ENCODE data around the gene DNAJC10. TPM values are rescaled to one million over a fixed set of nuclear protein-coding genes. Genes with fewer than 3 reads are reported as not detected.

The DNAJC10 gene
- total and polyA plus RNA-seq, 4 experiments from 2014 or later = 52.2 to 62.4 (median 56.9) TPM

DNA sequence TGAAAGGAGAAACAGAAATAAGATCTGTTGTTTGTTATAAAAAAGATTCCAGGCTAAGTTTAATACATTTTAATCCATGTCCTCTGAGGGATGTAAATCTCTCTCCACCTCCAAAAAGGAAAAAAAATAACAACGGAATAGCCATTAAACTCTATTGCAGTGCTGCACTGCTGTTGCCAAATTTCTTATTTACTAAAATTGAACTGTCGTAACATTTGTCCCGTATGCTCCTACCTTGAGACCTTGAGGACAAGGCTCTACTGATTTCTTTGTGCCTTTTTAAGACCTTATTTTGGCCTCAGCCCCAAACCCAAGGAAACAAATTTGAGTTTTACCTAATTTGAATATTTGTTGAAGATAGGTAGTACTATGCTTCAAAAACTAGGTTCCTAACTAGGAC lies 94.0 kb downstream of the DNAJC10 start:
- Mint-ChIP-seq H3K4me1 (no peaks in the 10 kb centered on the region), H3K9me3 (no peaks in the 10 kb centered on the region), H3K27ac (no peak overlapping the region), H3K36me3 (no peaks in the 10 kb centered on the region), H3K4me3 (no peak overlapping the region), H3K27me3 (peaks cover 2 to 5% of the 10 kb centered on the region in 2 donors)
- Histone ChIP-seq H3K27me3 (ENCODE audit: insufficient read depth, low read length) (no peaks in the 10 kb centered on the region), H3K36me3 (ENCODE audit: insufficient read depth, low read length) (no peaks in the 10 kb centered on the region), H3K4me1 (ENCODE audit: insufficient read depth, low read length) (no peaks in the 10 kb centered on the region), H3K9me3 (ENCODE audit: control insufficient read depth in 1 of 2, low read length in 2 of 2) (no peaks in the 10 kb centered on the region), H3K27ac (ENCODE audit: low read depth, low read length) (no peak overlapping the region), H3K4me3 (ENCODE audit: low read length in 2 of 2) (no peak overlapping the region)
- intact Hi-C loops (cut with micrococcal nuclease) = no loop called here
- ChIA-PET CTCF (ENCODE audit: partially characterized antibody) (no interaction called here), POLR2A (ENCODE audit: partially characterized antibody) (interaction anchor here (0.5 kb wide), 1 partner anchor 8 kb away, joined by 3 read pairs; no protein-coding TSS in a partner anchor)
- DNase-seq = no peak

DNA sequence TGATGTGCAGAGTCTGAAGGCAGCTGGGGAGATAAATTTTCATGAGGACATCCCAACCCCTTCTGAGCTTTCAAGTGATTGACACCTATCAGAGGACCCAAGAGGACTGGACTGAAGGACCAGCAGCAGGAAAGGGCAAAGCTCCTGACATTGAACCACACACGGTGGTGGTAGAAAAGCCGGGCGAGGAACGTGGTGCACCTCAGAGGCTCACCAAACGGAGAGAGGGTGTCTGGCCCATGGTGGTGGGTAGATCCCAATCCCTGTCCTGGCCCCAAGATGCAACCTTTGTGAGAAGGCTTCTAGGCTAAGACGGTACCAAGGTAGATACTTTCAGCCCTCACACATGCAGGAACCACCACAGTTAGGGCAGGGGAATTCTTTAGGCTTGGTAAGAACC lies 98.3 kb downstream of the DNAJC10 start:
- Histone ChIP-seq H3K9me3 (ENCODE audit: control insufficient read depth in 1 of 2, low read length in 2 of 2) (no peaks in the 10 kb centered on the region), H3K4me3 (ENCODE audit: low read length in 2 of 2) (no peak overlapping the region), H3K4me1 (ENCODE audit: insufficient read depth, low read length) (no peaks in the 10 kb centered on the region), H3K36me3 (ENCODE audit: insufficient read depth, low read length) (no peaks in the 10 kb centered on the region), H3K27me3 (ENCODE audit: insufficient read depth, low read length) (no peaks in the 10 kb centered on the region), H3K27ac (ENCODE audit: low read depth, low read length) (no peak overlapping the region)
- Mint-ChIP-seq H3K4me1 (no peaks in the 10 kb centered on the region), H3K27ac (no peak overlapping the region), H3K9me3 (no peaks in the 10 kb centered on the region), H3K36me3 (no peaks in the 10 kb centered on the region), H3K27me3 (peaks cover 2 to 3% of the 10 kb centered on the region in 2 donors), H3K4me3 (no peak overlapping the region)
- intact Hi-C loops (cut with micrococcal nuclease) = no loop called here
- POLR2A ChIA-PET (ENCODE audit: partially characterized antibody) = no interaction called here
- CTCF ChIA-PET (ENCODE audit: partially characterized antibody) = no interaction called here
- no peak for DNase-seq

GRCh38 chr2:182814804-182815203 lies 98.7 kb downstream of the DNAJC10 start:
- no peaks in the 10 kb centered on the region for H3K27me3 ChIP-seq (ENCODE audit: insufficient read depth, low read length)
- no peaks in the 10 kb centered on the region for H3K4me1 ChIP-seq (ENCODE audit: insufficient read depth, low read length)
- ChIA-PET CTCF (ENCODE audit: partially characterized antibody) (no interaction called here), POLR2A (ENCODE audit: partially characterized antibody) (no interaction called here)
- no peak overlapping the region for H3K27ac ChIP-seq (ENCODE audit: low read depth, low read length)
- no peaks in the 10 kb centered on the region for H3K9me3 Mint-ChIP-seq
- H3K4me3 Mint-ChIP-seq = no peak overlapping the region
- H3K9me3 ChIP-seq (ENCODE audit: control insufficient read depth in 1 of 2, low read length in 2 of 2) = no peaks in the 10 kb centered on the region
- H3K27me3 Mint-ChIP-seq = peaks cover 3 to 4% of the 10 kb centered on the region in 2 donors
- no peaks in the 10 kb centered on the region for H3K36me3 Mint-ChIP-seq
- intact Hi-C loops (cut with micrococcal nuclease) = no loop called here
- no peaks in the 10 kb centered on the region for H3K36me3 ChIP-seq (ENCODE audit: insufficient read depth, low read length)
- no peak overlapping the region for H3K4me3 ChIP-seq (ENCODE audit: low read length in 2 of 2)
- H3K27ac Mint-ChIP-seq = no peak overlapping the region
- no peak for DNase-seq
- H3K4me1 Mint-ChIP-seq = no peaks in the 10 kb centered on the region

DNA sequence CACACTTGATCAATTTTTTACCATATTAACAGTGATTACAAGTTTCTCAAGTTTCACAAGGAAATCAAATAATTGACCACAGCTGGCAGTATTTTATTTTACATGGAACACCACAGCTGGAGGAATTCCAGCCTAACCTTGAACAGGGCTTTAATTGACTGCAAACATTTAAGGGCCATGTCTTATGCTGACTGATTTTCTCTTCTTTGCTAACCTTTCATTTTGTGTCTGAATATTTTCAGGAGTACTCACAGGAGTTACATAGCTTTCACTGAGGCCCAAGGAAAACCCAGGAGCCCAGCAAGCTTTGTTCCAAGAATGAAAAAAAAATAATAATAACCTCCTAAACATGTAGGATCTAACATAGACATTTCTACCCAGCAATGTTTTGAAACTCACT lies 100.8 kb downstream of the DNAJC10 start:
- H3K36me3 ChIP-seq (ENCODE audit: insufficient read depth, low read length) = no peaks in the 10 kb centered on the region
- no peak for DNase-seq
- Mint-ChIP-seq H3K4me1 (no peaks in the 10 kb centered on the region), H3K4me3 (no peak overlapping the region), H3K27ac (no peak overlapping the region), H3K27me3 (peaks cover 6% of the 10 kb centered on the region in 2 donors), H3K36me3 (no peaks in the 10 kb centered on the region), H3K9me3 (no peaks in the 10 kb centered on the region)
- ChIA-PET CTCF (ENCODE audit: partially characterized antibody) (no interaction called here), POLR2A (ENCODE audit: partially characterized antibody) (no interaction called here)
- H3K27me3 ChIP-seq (ENCODE audit: insufficient read depth, low read length) = no peaks in the 10 kb centered on the region
- no peaks in the 10 kb centered on the region for H3K9me3 ChIP-seq (ENCODE audit: control insufficient read depth in 1 of 2, low read length in 2 of 2)
- no peak overlapping the region for H3K27ac ChIP-seq (ENCODE audit: low read depth, low read length)
- intact Hi-C loops (cut with micrococcal nuclease) = no loop called here
- H3K4me3 ChIP-seq (ENCODE audit: low read length in 2 of 2) = no peak overlapping the region
- H3K4me1 ChIP-seq (ENCODE audit: insufficient read depth, low read length) = no peaks in the 10 kb centered on the region

DNA sequence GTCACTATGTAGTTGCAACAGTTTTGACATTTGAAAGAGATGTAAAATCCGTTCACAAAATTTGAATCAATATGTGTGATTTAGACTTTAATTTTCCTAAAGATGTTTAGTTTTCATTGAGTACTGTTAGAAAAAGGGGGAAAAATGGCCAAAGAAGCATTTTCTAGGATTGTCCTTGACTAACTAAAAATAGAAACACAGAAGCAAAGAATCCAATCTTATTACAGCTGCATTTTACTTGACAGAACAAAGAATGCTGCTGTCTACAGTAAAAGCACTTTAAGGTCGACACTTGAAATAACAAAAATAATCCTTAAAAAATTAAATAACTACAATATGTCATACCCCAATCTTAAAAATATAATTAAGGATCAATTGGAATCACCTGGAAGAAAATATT lies 101.5 kb downstream of the DNAJC10 start:
- H3K27ac ChIP-seq (ENCODE audit: low read depth, low read length) = no peak overlapping the region
- H3K9me3 ChIP-seq (ENCODE audit: control insufficient read depth in 1 of 2, low read length in 2 of 2) = no peaks in the 10 kb centered on the region
- H3K4me1 Mint-ChIP-seq = no peaks in the 10 kb centered on the region
- ChIA-PET POLR2A (ENCODE audit: partially characterized antibody) (no interaction called here), CTCF (ENCODE audit: partially characterized antibody) (no interaction called here)
- H3K36me3 ChIP-seq (ENCODE audit: insufficient read depth, low read length) = no peaks in the 10 kb centered on the region
- H3K4me3 Mint-ChIP-seq = no peak overlapping the region
- no peaks in the 10 kb centered on the region for H3K36me3 Mint-ChIP-seq
- H3K27ac Mint-ChIP-seq = no peak overlapping the region
- intact Hi-C loops (cut with micrococcal nuclease) = no loop called here
- DNase-seq = no peak
- H3K27me3 ChIP-seq (ENCODE audit: insufficient read depth, low read length) = peaks cover 3% of the 10 kb centered on the region
- H3K9me3 Mint-ChIP-seq = no peaks in the 10 kb centered on the region
- peaks cover 3 to 6% of the 10 kb centered on the region in 2 donors for H3K27me3 Mint-ChIP-seq
- no peaks in the 10 kb centered on the region for H3K4me1 ChIP-seq (ENCODE audit: insufficient read depth, low read length)
- H3K4me3 ChIP-seq (ENCODE audit: low read length in 2 of 2) = no peak overlapping the region

- CTCF ChIA-PET (ENCODE audit: partially characterized antibody) = no interaction called here
- Histone ChIP-seq H3K9me3 (ENCODE audit: control insufficient read depth in 1 of 2, low read length in 2 of 2) (no peaks in the 10 kb centered on the region), H3K4me3 (ENCODE audit: low read length in 2 of 2) (no peak overlapping the region), H3K27ac (ENCODE audit: low read depth, low read length) (no peak overlapping the region), H3K4me1 (ENCODE audit: insufficient read depth, low read length) (no peaks in the 10 kb centered on the region), H3K27me3 (ENCODE audit: insufficient read depth, low read length) (peaks cover 3% of the 10 kb centered on the region), H3K36me3 (ENCODE audit: insufficient read depth, low read length) (no peaks in the 10 kb centered on the region)
- H3K27me3 Mint-ChIP-seq = peaks cover 3 to 9% of the 10 kb centered on the region in 2 donors
- no peaks in the 10 kb centered on the region for H3K36me3 Mint-ChIP-seq
- intact Hi-C loops (cut with micrococcal nuclease) = no loop called here
- H3K4me1 Mint-ChIP-seq = no peaks in the 10 kb centered on the region
- no peak overlapping the region for H3K4me3 Mint-ChIP-seq
- POLR2A ChIA-PET (ENCODE audit: partially characterized antibody) = no interaction called here
- DNase-seq = no peak
- no peak overlapping the region for H3K27ac Mint-ChIP-seq
- H3K9me3 Mint-ChIP-seq = no peaks in the 10 kb centered on the region
Observed at GRCh38 chr2:182818501-182818900, 102.4 kb downstream of the DNAJC10 start.

DNA sequence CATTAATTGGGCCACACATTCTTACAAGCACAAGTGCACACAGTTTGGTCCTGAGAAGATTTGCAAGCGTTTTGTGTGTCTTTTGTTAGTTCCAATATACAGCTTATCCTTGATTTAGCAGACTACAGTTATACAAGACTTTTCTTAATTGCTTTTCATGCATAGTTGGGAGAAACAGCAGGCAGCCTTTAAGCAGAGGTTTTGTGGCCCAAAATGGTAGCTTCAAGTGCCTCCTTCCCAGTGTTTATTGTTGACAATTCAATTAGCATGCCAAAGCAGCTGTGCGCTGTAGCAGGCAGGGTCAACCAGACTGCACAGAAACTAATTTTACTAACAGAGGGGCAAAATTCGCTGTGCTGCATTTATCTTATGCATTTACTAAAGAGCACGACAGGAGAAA lies 102.9 kb downstream of the DNAJC10 start:
- Histone ChIP-seq H3K4me1 (ENCODE audit: insufficient read depth, low read length) (no peaks in the 10 kb centered on the region), H3K27ac (ENCODE audit: low read depth, low read length) (no peak overlapping the region), H3K27me3 (ENCODE audit: insufficient read depth, low read length) (peaks cover 3% of the 10 kb centered on the region), H3K9me3 (ENCODE audit: control insufficient read depth in 1 of 2, low read length in 2 of 2) (no peaks in the 10 kb centered on the region), H3K4me3 (ENCODE audit: low read length in 2 of 2) (no peak overlapping the region), H3K36me3 (ENCODE audit: insufficient read depth, low read length) (no peaks in the 10 kb centered on the region)
- H3K4me1 Mint-ChIP-seq = no peaks in the 10 kb centered on the region
- H3K27ac Mint-ChIP-seq = no peak overlapping the region
- intact Hi-C loops (cut with micrococcal nuclease) = no loop called here
- H3K27me3 Mint-ChIP-seq = peaks cover 3 to 10% of the 10 kb centered on the region in 2 donors
- POLR2A ChIA-PET (ENCODE audit: partially characterized antibody) = no interaction called here
- no peaks in the 10 kb centered on the region for H3K9me3 Mint-ChIP-seq
- H3K36me3 Mint-ChIP-seq = no peaks in the 10 kb centered on the region
- no peak for DNase-seq
- H3K4me3 Mint-ChIP-seq = no peak overlapping the region
- CTCF ChIA-PET (ENCODE audit: partially characterized antibody) = no interaction called here

DNA sequence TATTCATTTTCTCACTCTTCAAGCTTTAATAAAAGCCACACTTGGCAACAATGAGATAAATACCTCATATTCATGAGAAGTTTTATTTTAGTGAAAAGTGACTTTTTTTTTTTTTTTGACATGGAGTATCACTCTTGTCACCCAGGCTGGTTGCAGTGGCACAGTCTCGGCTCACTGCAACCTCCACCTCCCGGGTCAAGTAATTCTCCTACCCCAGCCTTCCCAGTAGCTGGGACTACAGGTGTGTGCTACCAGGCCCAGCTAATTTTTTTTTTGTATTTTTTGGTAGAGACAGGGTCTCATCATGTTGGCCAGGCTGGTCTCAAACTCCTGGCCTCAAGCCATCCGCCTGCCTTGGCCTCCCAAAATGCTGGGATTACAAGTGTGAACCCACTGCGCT lies 103.4 kb downstream of the DNAJC10 start:
- no peaks in the 10 kb centered on the region for H3K36me3 Mint-ChIP-seq
- peaks cover 3 to 10% of the 10 kb centered on the region in 2 donors for H3K27me3 Mint-ChIP-seq
- CTCF ChIA-PET (ENCODE audit: partially characterized antibody) = no interaction called here

More for the DNA sequence above, 103.4 kb downstream of the DNAJC10 start:
- POLR2A ChIA-PET (ENCODE audit: partially characterized antibody) = no interaction called here
- H3K9me3 ChIP-seq (ENCODE audit: control insufficient read depth in 1 of 2, low read length in 2 of 2) = no peaks in the 10 kb centered on the region
- intact Hi-C loops (cut with micrococcal nuclease) = no loop called here
- Mint-ChIP-seq H3K4me1 (no peaks in the 10 kb centered on the region), H3K9me3 (no peaks in the 10 kb centered on the region), H3K4me3 (no peak overlapping the region), H3K27ac (no peak overlapping the region)
- no peak for DNase-seq
- H3K4me1 ChIP-seq (ENCODE audit: insufficient read depth, low read length) = no peaks in the 10 kb centered on the region
- no peak overlapping the region for H3K4me3 ChIP-seq (ENCODE audit: low read length in 2 of 2)
- H3K27ac ChIP-seq (ENCODE audit: low read depth, low read length) = no peak overlapping the region
- H3K27me3 ChIP-seq (ENCODE audit: insufficient read depth, low read length) = peaks cover 3% of the 10 kb centered on the region
- H3K36me3 ChIP-seq (ENCODE audit: insufficient read depth, low read length) = no peaks in the 10 kb centered on the region

All from CD4-positive, alpha-beta memory T cell (primary cell).